ENCODE results near the gene TTF1. TPM values are rescaled to one million over a fixed set of nuclear protein-coding genes. Genes with fewer than 3 reads are reported as not detected.
A peak's percentile ranks its signal among the peaks of the same experiment; 100 is the strongest.

Gene TTF1
- total and polyA plus RNA-seq, 2 of the 13 experiments (the other 11 are each of a cell fraction or from before 2014, with no cell fraction given), result 3.4 to 9.8 TPM

DNA sequence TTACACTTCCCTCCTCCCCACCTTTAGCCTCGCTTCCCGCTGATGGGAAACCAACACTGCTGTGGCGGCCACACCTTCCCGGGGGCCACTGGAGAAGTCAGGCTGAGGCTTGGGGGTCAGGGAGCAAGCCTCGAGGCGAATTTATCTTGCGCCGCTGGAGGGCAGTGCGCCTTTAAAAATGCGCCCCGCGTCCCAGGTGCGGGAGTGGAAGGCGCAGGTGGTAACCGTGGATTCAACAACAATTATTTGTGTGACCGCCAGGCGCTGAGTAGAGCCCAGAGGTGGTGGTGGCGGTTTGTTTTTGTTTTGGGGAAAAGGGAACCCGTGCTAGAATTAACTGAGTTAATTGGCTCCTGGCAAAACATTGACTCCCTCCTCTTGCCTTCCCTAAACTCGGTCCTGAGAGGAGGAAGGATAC, 4.5 kb upstream of the TTF1 start (continued):
- peak; percentile 56; the same call in 1 of the 2 replicates for TF ChIP-seq BORCS8-MEF2B (CRISPR knock-in tag; IDR thresholded peaks at IDR 0.05)
- no peak for TF ChIP-seq THYN1 (CRISPR knock-in tag; IDR thresholded peaks at IDR 0.05; ENCODE audit: borderline replicate concordance, low read depth)
- no peak for TF ChIP-seq REPIN1 (CRISPR knock-in tag; IDR thresholded peaks at IDR 0.05; ENCODE audit: borderline replicate concordance, low read depth)
- TF ChIP-seq ATF7 (IDR thresholded peaks at IDR 0.05), result no peak
- no peak for TF ChIP-seq ATF7 (CRISPR knock-in tag; IDR thresholded peaks at IDR 0.05)
- 0 out of 2 replicates have a peak, but pooled peaks have one; percentile 17 for TF ChIP-seq SAP130 (CRISPR knock-in tag; IDR thresholded peaks at IDR 0.05; ENCODE audit: low read depth)
- TF ChIP-seq, protein P1, sequence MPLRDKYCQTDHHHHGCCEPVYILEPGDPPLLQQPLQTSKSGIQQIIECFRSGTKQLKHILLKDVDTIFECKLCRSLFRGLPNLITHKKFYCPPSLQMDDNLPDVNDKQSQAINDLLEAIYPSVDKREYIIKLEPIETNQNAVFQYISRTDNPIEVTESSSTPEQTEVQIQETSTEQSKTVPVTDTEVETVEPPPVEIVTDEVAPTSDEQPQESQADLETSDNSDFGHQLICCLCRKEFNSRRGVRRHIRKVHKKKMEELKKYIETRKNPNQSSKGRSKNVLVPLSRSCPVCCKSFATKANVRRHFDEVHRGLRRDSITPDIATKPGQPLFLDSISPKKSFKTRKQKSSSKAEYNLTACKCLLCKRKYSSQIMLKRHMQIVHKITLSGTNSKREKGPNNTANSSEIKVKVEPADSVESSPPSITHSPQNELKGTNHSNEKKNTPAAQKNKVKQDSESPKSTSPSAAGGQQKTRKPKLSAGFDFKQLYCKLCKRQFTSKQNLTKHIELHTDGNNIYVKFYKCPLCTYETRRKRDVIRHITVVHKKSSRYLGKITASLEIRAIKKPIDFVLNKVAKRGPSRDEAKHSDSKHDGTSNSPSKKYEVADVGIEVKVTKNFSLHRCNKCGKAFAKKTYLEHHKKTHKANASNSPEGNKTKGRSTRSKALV (CRISPR knock-in tag; IDR thresholded peaks at IDR 0.05), result 0 out of 2 replicates have a peak, but pooled peaks have one; percentile 32
- no peak for TF ChIP-seq ZNF672 (CRISPR knock-in tag; IDR thresholded peaks at IDR 0.05)
- TF ChIP-seq MXI1 (IDR thresholded peaks at IDR 0.05; ENCODE audit: borderline replicate concordance, low read depth, low read length), result no peak
- TF ChIP-seq ZNF678 (CRISPR knock-in tag; IDR thresholded peaks at IDR 0.05), result no peak
- TF ChIP-seq ZNF83 (CRISPR knock-in tag; IDR thresholded peaks at IDR 0.05; ENCODE audit: borderline replicate concordance), result no peak
- TF ChIP-seq FOXP1 (IDR thresholded peaks at IDR 0.05), result no peak
- no peak for TF ChIP-seq FOXP1 (CRISPR knock-in tag; IDR thresholded peaks at IDR 0.05)
- no peak for TF ChIP-seq U2AF2 (IDR thresholded peaks at IDR 0.05; ENCODE audit: low read depth, low read length)
- TF ChIP-seq RBAK (CRISPR knock-in tag; IDR thresholded peaks at IDR 0.05), result no peak
- TF ChIP-seq ZNF484 (CRISPR knock-in tag; IDR thresholded peaks at IDR 0.05; ENCODE audit: borderline replicate concordance, low read depth), result no peak
- no peak for TF ChIP-seq SP1 (IDR thresholded peaks at IDR 0.05)
- no peak for TF ChIP-seq SP1 (CRISPR knock-in tag; IDR thresholded peaks at IDR 0.05)
- TF ChIP-seq, protein P2, sequence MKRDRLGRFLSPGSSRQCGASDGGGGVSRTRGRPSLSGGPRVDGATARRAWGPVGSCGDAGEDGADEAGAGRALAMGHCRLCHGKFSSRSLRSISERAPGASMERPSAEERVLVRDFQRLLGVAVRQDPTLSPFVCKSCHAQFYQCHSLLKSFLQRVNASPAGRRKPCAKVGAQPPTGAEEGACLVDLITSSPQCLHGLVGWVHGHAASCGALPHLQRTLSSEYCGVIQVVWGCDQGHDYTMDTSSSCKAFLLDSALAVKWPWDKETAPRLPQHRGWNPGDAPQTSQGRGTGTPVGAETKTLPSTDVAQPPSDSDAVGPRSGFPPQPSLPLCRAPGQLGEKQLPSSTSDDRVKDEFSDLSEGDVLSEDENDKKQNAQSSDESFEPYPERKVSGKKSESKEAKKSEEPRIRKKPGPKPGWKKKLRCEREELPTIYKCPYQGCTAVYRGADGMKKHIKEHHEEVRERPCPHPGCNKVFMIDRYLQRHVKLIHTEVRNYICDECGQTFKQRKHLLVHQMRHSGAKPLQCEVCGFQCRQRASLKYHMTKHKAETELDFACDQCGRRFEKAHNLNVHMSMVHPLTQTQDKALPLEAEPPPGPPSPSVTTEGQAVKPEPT (CRISPR knock-in tag; IDR thresholded peaks at IDR 0.05; ENCODE audit: low read depth), result no peak

Data from HepG2 (cell line).